Right hindlimb (tissue), 1 donor: ENCODE results near the gene PCDH8.

Experiments
- DNase-seq: peaks from one replicate; pipeline ENCODE4 v3.0.0-alpha.2; 2018

Gene PCDH8

DNA sequence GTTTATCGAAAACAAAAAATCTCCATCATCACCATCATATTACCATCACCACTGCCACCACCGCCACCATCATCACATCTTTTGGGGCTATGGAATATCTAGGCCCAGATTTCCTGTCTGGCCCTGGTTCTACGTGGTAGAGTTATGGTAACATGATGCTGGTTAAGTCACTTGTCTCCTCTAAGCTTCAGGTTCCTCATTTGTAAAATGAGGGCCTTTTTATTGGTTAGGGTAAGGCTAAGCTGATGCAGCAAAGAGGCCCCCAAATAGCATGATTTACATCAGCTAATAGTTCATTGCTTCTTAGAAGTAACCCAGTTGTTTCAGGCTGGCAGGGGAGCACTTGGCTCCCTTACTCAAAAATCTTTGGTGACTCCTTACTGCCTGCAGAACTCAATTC, 37.9 kb downstream of the PCDH8 start:
- DNase-seq, result no peak

GRCh38 chr13:52810011-52810410, 38.4 kb downstream of the PCDH8 start:
- no peak for DNase-seq

DNA sequence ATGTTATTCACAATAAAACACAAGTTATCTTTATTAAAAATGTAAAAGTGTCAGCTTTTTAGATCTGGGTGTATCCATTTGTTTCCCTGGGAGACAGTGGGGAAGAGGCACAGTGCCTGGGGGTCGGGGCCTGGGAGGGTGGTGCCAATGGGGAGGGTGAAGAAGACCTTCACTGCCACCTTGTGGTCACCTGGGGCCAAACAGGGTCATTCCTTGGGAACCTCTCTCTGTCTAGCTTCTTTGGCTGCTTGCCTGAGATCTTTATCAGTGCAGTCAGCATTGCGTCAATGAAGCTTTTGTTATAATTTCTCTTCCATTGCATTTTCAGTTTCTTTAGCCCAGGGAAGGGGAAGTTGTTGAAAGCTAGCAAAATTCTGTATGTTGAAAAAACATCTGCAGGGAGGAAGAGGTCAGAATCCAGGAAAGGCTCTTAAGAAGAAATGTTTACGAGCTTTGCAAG, 39.1 kb downstream of the PCDH8 start:
- DNase-seq, result peak; percentile 50

GRCh38 chr13:52808842-52809219, 39.6 kb downstream of the PCDH8 start:
- DNase-seq, result no peak

- no peak for DNase-seq
Observed at GRCh38 chr13:52806029-52806428, 42.4 kb downstream of the PCDH8 start.

DNA sequence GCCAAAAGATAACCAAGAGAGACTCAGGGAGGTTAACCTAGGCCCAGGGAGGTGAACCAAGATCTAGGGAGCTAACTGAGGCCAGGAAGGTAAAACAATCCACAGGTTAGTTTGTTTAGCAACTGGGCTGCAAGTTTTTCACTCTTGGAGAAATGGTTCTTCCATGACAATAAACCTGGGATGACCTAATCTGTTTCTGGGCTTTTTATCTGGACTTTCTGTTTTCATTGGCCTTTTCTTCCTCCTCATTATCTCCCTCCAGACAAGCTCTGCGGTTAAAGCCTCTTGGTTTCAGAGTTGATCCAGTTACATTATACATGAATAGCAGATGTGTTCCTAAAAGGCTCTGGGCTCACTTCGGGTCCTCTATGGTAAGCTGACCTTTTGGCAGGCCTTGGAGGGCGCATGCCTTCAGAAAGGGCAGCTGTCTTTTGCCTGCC, 44.2 kb downstream of the PCDH8 start:
- DNase-seq, result no peak

DNA sequence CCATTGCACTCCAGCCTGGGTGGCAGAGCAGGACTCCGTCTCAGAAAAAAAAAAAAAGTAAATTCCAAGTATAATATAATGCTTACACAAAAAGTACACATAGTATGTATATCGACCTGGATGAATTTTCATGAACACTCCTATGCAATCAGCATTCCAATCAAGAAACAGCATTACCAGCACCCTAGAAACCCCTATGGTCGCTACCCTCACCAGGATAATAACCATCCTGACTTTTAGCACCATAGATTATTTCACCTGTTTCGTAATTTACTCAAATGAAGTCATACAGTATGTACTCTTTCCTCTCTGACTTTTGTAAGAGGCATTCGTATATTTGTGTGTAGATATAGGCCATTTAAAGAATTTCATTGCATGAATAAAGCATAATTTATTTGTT, 47.6 kb downstream of the PCDH8 start:
- DNase-seq, result no peak

DNA sequence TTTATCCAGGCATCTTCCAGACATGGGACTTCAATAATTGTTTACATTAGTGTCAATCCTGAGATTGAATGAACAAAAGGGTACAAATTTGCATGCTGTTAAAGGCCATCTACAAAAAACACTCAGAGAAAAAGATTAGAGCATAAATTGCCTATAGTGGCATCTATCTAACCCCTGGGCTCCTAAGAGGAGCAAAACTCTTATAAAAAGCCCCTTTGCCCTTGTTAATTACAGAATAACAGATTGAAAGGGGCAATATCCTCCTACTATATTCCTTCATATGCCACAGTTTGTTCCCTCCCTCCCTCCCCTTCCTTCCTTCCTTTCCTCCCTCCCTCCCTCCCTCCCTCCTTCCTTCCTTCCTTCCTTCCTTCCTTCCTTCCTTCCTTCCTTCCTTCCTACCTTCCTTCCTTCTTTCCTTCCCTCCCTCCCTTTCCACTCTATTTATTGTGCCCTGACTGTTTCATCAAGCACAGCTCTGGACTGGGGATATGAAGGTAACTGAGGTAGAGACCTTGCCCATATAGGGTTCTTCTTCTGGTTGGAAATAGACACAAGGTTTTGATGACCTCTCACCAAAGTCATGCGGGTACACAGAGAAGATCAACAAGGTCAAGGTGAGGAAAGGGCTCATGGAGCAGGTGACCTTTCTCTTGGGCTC, 49.5 kb downstream of the PCDH8 start:
- no peak for DNase-seq

GRCh38 chr13:52797176-52797575, 51.3 kb downstream of the PCDH8 start:
- no peak for DNase-seq

GRCh38 chr13:52794589-52794988, 53.9 kb downstream of the PCDH8 start:
- DNase-seq, result no peak

GRCh38 chr13:52793515-52794061, 54.9 kb downstream of the PCDH8 start:
- no peak for DNase-seq
